ENCODE results near the gene TNS1. TPM values are rescaled to one million over a fixed set of nuclear protein-coding genes. Genes with fewer than 3 reads are reported as not detected.
"Not testable (repeated sequence)": the region's sequence is repeated elsewhere in the genome, so short reads cannot be mapped to it uniquely, and the experiment has no call there.

TNS1 gene
- total RNA-seq, 1 donor from 2014 or later, result 705 TPM

- DNase-seq (ENCODE audit: missing footprints), result peak; percentile 62
- intact Hi-C loops (cut with DNase I), result loop anchor here (2.0 kb wide), 1 partner anchor 247 kb away; no protein-coding TSS in a partner anchor
Observed at GRCh38 chr2:217787160-217787877, 215.5 kb downstream of the TNS1 start.

GRCh38 chr2:217786560-217786959, 216.2 kb downstream of the TNS1 start:
- not testable (repeated sequence) for ATAC-seq; DNase-seq (ENCODE audit: missing footprints)
- intact Hi-C loops (cut with DNase I), result loop anchor here (2.0 kb wide), 1 partner anchor 248 kb away; no protein-coding TSS in a partner anchor

More at GRCh38 chr2:217787160-217787877, 215.5 kb downstream of the TNS1 start:
- no peak for ATAC-seq

GRCh38 chr2:217785544-217786045, 217.2 kb downstream of the TNS1 start:
- DNase-seq (ENCODE audit: missing footprints) (peak; percentile 89), ATAC-seq (peak; percentile 80)
- intact Hi-C loops (cut with DNase I), result loop anchor here (2.0 kb wide), 2 partner anchors 249 to 283 kb away; partner anchors contain the start of gene RUFY4

GRCh38 chr2:217784996-217785543, 217.7 kb downstream of the TNS1 start:
- DNase-seq (ENCODE audit: missing footprints), result peak; percentile 21
- intact Hi-C loops (cut with DNase I), result loop anchor here (2.0 kb wide), 1 partner anchor 284 kb away; the partner anchor contains the start of gene RUFY4
- no peak for ATAC-seq

- DNase-seq (ENCODE audit: missing footprints) (no peak), ATAC-seq (no peak)
- intact Hi-C loops (cut with DNase I), result no loop called here
Observed at GRCh38 chr2:217783243-217783642, 219.6 kb downstream of the TNS1 start.

- intact Hi-C loops (cut with DNase I), result no loop called here
- ATAC-seq, result peak; percentile 23
- DNase-seq (ENCODE audit: missing footprints), result no peak
Observed at GRCh38 chr2:217777906-217778305, 224.9 kb downstream of the TNS1 start.

GRCh38 chr2:217776631-217777030, 226.2 kb downstream of the TNS1 start:
- intact Hi-C loops (cut with DNase I), result no loop called here
- no peak for DNase-seq (ENCODE audit: missing footprints)
- ATAC-seq, result no peak

- no peak for ATAC-seq
Observed at GRCh38 chr2:217775920-217776503, 226.8 kb downstream of the TNS1 start.

GRCh38 chr2:217774232-217774631, 228.6 kb downstream of the TNS1 start:
- ATAC-seq, result no peak
- intact Hi-C loops (cut with DNase I), result no loop called here
- no peak for DNase-seq (ENCODE audit: missing footprints)

More at GRCh38 chr2:217775920-217776503, 226.8 kb downstream of the TNS1 start:
- intact Hi-C loops (cut with DNase I), result no loop called here
- no peak for DNase-seq (ENCODE audit: missing footprints)

GRCh38 chr2:217773539-217773938, 229.3 kb downstream of the TNS1 start:
- DNase-seq (ENCODE audit: missing footprints) (no peak), ATAC-seq (no peak)
- intact Hi-C loops (cut with DNase I), result no loop called here

GRCh38 chr2:217766356-217766755, 236.4 kb downstream of the TNS1 start:
- no peak for ATAC-seq
- intact Hi-C loops (cut with DNase I), result no loop called here
- DNase-seq (ENCODE audit: missing footprints), result no peak

- no peak for DNase-seq (ENCODE audit: missing footprints)
- intact Hi-C loops (cut with DNase I), result no loop called here
- no peak for ATAC-seq
Observed at GRCh38 chr2:217761645-217762277, 241.0 kb downstream of the TNS1 start.

- DNase-seq (ENCODE audit: missing footprints), result no peak
- intact Hi-C loops (cut with DNase I), result loop anchor here (5.0 to 10.0 kb wide), 2 partner anchors 1078 to 1245 kb away; no protein-coding TSS in a partner anchor
- no peak for ATAC-seq
Observed at GRCh38 chr2:217759991-217760390, 242.8 kb downstream of the TNS1 start.

GRCh38 chr2:217757108-217757463, 245.7 kb downstream of the TNS1 start:
- no peak for ATAC-seq
- DNase-seq (ENCODE audit: missing footprints), result no peak

GRCh38 chr2:217756375-217757107, 246.3 kb downstream of the TNS1 start:
- peak; percentile 76 for ATAC-seq
- DNase-seq (ENCODE audit: missing footprints), result peak; percentile 82
- intact Hi-C loops (cut with DNase I), result loop anchor here (5.0 to 10.0 kb wide), 2 partner anchors 1074 to 1242 kb away; no protein-coding TSS in a partner anchor

More at GRCh38 chr2:217757108-217757463, 245.7 kb downstream of the TNS1 start:
- intact Hi-C loops (cut with DNase I), result loop anchor here (5.0 to 10.0 kb wide), 2 partner anchors 1075 to 1242 kb away; no protein-coding TSS in a partner anchor

- DNase-seq (ENCODE audit: missing footprints) (no peak), ATAC-seq (no peak)
- intact Hi-C loops (cut with DNase I), result loop anchor here (5.0 to 10.0 kb wide), 2 partner anchors 1073 to 1240 kb away; no protein-coding TSS in a partner anchor
Observed at GRCh38 chr2:217755027-217755745, 247.6 kb downstream of the TNS1 start.

- intact Hi-C loops (cut with DNase I), result loop anchor here (10.0 kb wide), 1 partner anchor 1239 kb away; no protein-coding TSS in a partner anchor
- ATAC-seq (no peak), DNase-seq (ENCODE audit: missing footprints) (no peak)
Observed at GRCh38 chr2:217753460-217754200, 249.2 kb downstream of the TNS1 start.

Measured in Right ventricle myocardium inferior (tissue), 1 donor.